Common myeloid progenitor, CD34-positive (primary cell): ENCODE results near the gene PIM3.

Source experiments
- CTCF ChIA-PET: fragments of 350-600 bp; sonication (Branson Sonifier 250); formaldehyde crosslinking; loops from one replicate; lab custom pipeline; 2021; ENCODE audit warnings: antibody characterized with exemption; lab: Charles Lee
- POLR2A ChIA-PET: fragments of 350-600 bp; sonication (Branson Sonifier 250); formaldehyde crosslinking; loops from one replicate; lab custom pipeline; 2021; ENCODE audit warnings: antibody characterized with exemption; lab: Charles Lee
- DNase-seq, 3 donors: peaks; one replicate each; pipeline versions ENCODE4 v3.0.0 to v3.0.0-alpha.2; 2013
- H3K27ac ChIP-seq, 2 experiments: 1 replicate in 1 of 2; 2 replicates in 1 of 2; pipeline ENCODE4 v1.7.0; 2013; ENCODE audit warnings: inconsistent platforms in 2 of 2, low read length in 2 of 2, mild to moderate bottlenecking in 2 of 2, low read depth in 1 of 2, moderate library complexity in 1 of 2; ENCODE audit not compliant: severe bottlenecking in 2 of 2, insufficient read depth in 1 of 2, poor library complexity in 1 of 2
- H3K27me3 ChIP-seq, 5 experiments: replicated peaks in 2 of 5; 1 replicate in 3 of 5; 2 replicates in 2 of 5; pipeline versions ENCODE4 v1.6.1 to v1.7.0; 2013; ENCODE audit warnings: low read length in 4 of 5, mild to moderate bottlenecking in 2 of 5, moderate library complexity in 2 of 5, inconsistent platforms in 1 of 5; ENCODE audit not compliant: insufficient read depth in 5 of 5, control insufficient read depth in 4 of 5
- H3K36me3 ChIP-seq, 4 experiments: 1 replicate in 2 of 4; 2 replicates in 2 of 4; pipeline versions ENCODE4 v1.6.1 to v1.7.0; 2013; ENCODE audit warnings: low read length in 3 of 4, control low read depth in 1 of 4, mild to moderate bottlenecking in 1 of 4; ENCODE audit not compliant: control insufficient read depth in 4 of 4, insufficient read depth in 4 of 4
- H3K4me1 ChIP-seq, 4 experiments: 1 replicate in 3 of 4; 2 replicates in 1 of 4; pipeline versions ENCODE4 v1.6.1 to v1.7.1; 2013; ENCODE audit warnings: low read length in 3 of 4, mild to moderate bottlenecking in 3 of 4, control low read depth in 1 of 4, inconsistent platforms in 1 of 4, moderate library complexity in 1 of 4; ENCODE audit not compliant: control insufficient read depth in 4 of 4, insufficient read depth in 4 of 4; ENCODE audit errors: control extremely low read depth in 1 of 4
- H3K4me3 ChIP-seq, 7 experiments: 1 replicate in 4 of 7; 2 replicates in 3 of 7; pipeline versions ENCODE4 v1.5.1 to v1.7.0; 2013; ENCODE audit warnings: mild to moderate bottlenecking in 7 of 7, low read length in 6 of 7, moderate library complexity in 6 of 7, inconsistent platforms in 2 of 7, low read depth in 2 of 7, control low read depth in 1 of 7; ENCODE audit not compliant: insufficient read depth in 4 of 7, control insufficient read depth in 1 of 7; ENCODE audit errors: extremely low read depth in 1 of 7
- H3K9me3 ChIP-seq, 5 experiments: 1 replicate in 4 of 5; 2 replicates in 1 of 5; pipeline versions ENCODE4 v1.6.1 to v1.7.1; 2013; ENCODE audit warnings: low read length in 4 of 5, mild to moderate bottlenecking in 2 of 5, inconsistent platforms in 1 of 5, low read depth in 1 of 5, moderate library complexity in 1 of 5; ENCODE audit not compliant: control insufficient read depth in 4 of 5, insufficient read depth in 2 of 5; ENCODE audit errors: control extremely low read depth in 1 of 5
- WGBS: methylation state at CpG from one replicate; pipeline ENCODE4 v1.1.5; 2013; ENCODE audit not compliant: insufficient coverage; 5-methylcytosine and 5-hydroxymethylcytosine counted together

Gene PIM3

DNA sequence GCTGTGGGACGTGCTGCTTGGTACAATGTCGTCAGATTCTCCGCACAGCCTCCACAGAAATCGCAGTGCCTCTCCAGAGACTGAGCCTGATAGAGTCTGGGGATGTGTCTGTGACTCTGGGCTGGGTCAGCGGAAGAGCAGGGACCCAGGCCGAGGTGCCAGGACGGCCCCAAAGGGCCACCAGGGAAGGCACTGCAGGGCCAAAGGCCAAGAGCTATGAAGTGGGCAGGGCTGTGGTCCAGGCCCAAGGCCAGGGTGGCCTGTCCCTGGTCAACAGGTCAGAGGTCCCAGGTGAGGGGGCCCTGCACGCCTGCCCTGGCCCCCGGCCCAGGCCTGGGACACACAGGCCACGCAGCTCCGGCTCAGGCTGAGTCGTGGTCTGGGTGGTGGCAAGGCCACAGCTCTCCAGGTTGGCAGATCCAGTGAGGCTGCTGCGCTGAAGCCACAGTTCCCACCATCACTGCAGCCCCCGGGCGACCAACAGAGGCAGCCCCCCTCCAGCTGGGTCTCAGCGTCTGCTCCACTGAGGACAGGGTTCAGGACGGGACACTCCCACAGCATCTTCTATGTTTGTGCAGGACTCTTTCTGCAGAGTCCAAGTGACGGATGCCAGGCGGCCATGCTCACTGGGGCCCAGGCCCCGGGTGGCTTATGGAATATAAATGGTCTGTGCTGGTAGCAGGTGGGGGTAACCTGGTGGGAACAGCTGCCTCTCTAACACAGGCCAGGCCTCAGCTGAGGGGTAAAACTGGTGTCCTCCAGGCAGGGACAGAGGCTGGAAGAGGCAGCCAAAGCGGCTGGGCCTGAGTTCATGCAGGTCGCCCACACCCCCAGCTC is 4.8 kb upstream of the PIM3 start:
- ChIA-PET CTCF (interaction anchor here (0.8 to 1.2 kb wide), 5 partner anchors 9 to 75 kb away, joined by 3 to 5 read pairs (median 3); no protein-coding TSS in a partner anchor), POLR2A (interaction anchor here (1.5 to 2.4 kb wide), 2 partner anchors 20 kb away, joined by 4 to 12 read pairs; no protein-coding TSS in a partner anchor)
- Histone ChIP-seq H3K27me3 (no peaks in the 10 kb centered on the region), H3K4me1 (peaks cover 0 to 55% (median 26%) of the 10 kb centered on the region in 4 experiments), H3K4me3 (no peak overlapping the region), H3K36me3 (no peaks in the 10 kb centered on the region), H3K9me3 (no peaks in the 10 kb centered on the region), H3K27ac (no peak overlapping the region)
- 95% methylated on average over 14 of the region's 22 CpGs for WGBS
- no peak for DNase-seq

DNA sequence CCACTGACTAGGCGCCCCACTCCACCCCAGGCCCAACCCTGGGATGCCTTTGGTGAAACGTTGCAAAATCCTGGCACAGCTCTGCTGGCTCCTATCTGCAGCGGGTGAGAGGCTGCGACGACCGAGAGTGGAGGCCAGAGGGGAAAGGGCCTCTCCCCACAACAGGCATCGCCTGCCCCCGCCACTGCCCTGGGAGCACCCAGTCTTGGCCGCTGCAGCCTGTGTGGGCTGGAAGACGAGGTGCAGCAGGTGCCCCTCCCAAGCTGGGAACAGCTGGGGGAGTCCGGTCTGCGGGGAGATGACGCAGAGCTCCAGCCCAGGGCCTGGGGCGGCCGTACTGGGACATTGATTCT is 4.2 kb upstream of the PIM3 start:
- Histone ChIP-seq H3K4me3 (no peak overlapping the region), H3K27me3 (no peaks in the 10 kb centered on the region), H3K9me3 (no peaks in the 10 kb centered on the region), H3K4me1 (peaks cover 0 to 49% (median 21%) of the 10 kb centered on the region in 4 experiments), H3K27ac (no peak overlapping the region), H3K36me3 (peaks cover 0 to under 1% (median 0%) of the 10 kb centered on the region in 4 experiments)
- ChIA-PET POLR2A (interaction anchor here (2.4 kb wide), 1 partner anchor 20 kb away, joined by 12 read pairs; no protein-coding TSS in a partner anchor), CTCF (interaction anchor here (0.8 to 1.2 kb wide), 5 partner anchors 10 to 74 kb away, joined by 3 to 5 read pairs (median 3); no protein-coding TSS in a partner anchor)
- WGBS, result 93% methylated on average over 8 of the region's 15 CpGs
- DNase-seq, result no peak

DNA sequence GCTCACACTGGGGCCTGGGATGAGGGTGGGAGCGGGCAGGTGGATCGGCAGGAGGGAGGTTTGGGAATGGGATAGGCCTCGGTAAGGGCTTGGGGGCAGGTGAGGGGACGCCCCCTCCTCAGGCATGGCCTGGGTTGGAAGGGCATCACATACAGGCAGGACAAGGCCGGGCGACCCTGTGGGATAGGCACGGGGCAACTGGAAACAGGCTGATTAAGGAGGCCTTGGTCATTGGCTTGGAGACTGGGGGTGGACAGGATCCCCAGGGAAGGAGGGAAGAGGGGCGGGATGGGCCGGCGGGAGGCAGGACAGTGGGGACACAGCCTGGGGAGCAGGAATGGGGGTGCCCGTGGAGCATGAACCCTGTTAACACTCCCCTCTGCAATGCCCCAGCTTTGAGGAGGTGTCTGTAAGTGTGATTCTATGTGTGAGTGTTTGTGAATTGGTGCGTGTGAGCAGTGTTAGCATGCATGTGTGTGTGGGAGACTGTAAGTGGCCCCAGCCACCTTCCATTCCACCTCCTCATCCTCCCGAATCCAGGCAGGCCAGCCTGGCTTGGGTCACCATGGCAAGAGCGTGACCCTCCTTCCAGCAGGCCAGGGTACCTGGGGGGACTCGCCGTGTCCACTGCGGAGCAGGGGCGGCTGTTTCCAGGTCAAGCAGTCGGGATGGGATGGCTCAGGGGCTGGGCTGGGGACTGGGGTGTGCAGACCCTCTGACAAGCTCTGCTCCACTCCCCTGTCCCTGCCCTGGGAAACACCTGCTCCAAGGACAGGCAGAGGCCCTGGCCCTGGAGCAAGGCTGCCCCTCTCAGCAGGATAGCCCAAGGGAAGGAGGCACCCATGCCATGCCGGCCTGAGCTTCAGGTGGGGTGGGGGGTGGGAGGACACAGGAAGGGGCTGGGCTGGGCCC is 3.4 kb upstream of the PIM3 start:
- CTCF ChIA-PET, result interaction anchor here (1.0 to 1.5 kb wide), 5 partner anchors 11 to 129 kb away, joined by 3 to 6 read pairs (median 3); no protein-coding TSS in a partner anchor
- no peak overlapping the region for H3K27ac ChIP-seq
- no peak for DNase-seq
- peaks cover 0 to 41% (median 18%) of the 10 kb centered on the region in 4 experiments for H3K4me1 ChIP-seq
- H3K36me3 ChIP-seq, result peaks cover 0 to 6% (median 6%) of the 10 kb centered on the region in 4 experiments
- no peaks in the 10 kb centered on the region for H3K9me3 ChIP-seq
- POLR2A ChIA-PET, result interaction anchor here (2.4 kb wide), 1 partner anchor 21 kb away, joined by 12 read pairs; no protein-coding TSS in a partner anchor
- H3K4me3 ChIP-seq, result no peak overlapping the region
- 98% methylated on average over 15 of the region's 20 CpGs for WGBS
- H3K27me3 ChIP-seq, result no peaks in the 10 kb centered on the region

DNA sequence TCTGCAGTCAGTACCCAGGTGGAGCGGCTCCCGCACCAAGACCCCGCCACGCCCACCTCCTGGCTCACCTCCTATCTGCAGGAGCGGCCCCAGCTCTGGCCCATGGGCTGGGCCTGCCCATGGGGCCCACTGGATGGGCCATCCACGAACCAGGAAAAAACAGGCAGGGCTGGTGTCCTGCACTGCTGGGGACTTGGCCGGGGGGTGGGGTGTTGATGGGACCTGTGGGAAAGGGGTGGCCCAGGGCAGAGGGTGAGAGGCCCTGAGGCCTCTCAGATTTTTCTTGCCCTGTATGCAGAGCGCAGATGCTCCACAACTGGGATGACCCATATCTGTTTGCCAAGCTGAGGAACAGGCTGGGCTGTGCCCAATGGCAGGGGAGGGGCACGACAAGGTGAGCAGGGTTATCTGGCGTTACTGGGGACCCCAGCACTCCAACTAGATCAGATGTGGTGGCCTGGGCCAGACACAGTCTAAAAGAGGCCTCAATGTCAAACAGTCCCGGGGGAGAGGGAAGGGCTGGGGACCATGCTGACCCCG is 2.7 kb upstream of the PIM3 start:
- WGBS, result 93% methylated on average over 6 of the region's 12 CpGs
- Histone ChIP-seq H3K9me3 (no peaks in the 10 kb centered on the region), H3K36me3 (peaks cover 0 to 12% (median 9%) of the 10 kb centered on the region in 4 experiments), H3K27me3 (no peaks in the 10 kb centered on the region), H3K4me1 (peaks cover 0 to 44% (median 24%) of the 10 kb centered on the region in 4 experiments), H3K4me3 (no peak overlapping the region), H3K27ac (no peak overlapping the region)
- POLR2A ChIA-PET, result interaction anchor here (2.4 kb wide), 1 partner anchor 22 kb away, joined by 12 read pairs; no protein-coding TSS in a partner anchor
- CTCF ChIA-PET, result interaction anchor here (1.3 to 1.5 kb wide), 2 partner anchors 21 to 128 kb away, joined by 4 to 6 read pairs; no protein-coding TSS in a partner anchor
- DNase-seq, result no peak

DNA sequence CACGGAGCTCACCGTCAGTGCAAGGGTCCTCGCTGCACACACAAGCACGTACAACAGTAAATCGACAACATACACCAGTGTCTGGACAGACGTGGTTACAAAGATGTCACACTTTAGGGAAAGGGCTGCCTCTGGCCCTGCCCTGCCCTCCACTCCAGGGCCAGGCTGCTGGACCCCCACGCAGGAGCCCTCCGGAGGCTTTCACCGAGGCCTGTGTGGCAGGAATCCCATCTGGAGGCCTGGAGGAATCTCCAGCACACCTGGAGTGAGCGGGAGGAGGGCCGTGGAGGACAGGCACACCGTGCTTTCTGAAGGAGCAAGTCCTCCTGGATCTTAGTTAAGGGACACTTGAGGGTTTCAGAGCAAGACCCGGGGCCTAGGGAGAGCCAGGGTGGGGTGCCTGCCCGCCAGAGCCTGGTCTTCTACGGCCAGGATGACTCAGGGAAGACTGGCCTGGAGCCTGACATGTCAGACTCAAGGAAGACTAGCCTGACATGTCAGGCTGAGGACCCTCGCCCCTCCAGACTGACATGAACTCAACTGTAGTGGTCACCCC is 2.1 kb upstream of the PIM3 start:
- H3K27me3 ChIP-seq, result no peaks in the 10 kb centered on the region
- no peaks in the 10 kb centered on the region for H3K9me3 ChIP-seq
- WGBS, result 99% methylated on average over 15 of the region's 16 CpGs
- no peak overlapping the region for H3K4me3 ChIP-seq
- H3K36me3 ChIP-seq, result peaks cover 0 to 17% (median 14%) of the 10 kb centered on the region in 4 experiments
- ChIA-PET POLR2A (interaction anchor here (0.5 kb wide), 1 partner anchor 30 kb away, joined by 3 read pairs; no protein-coding TSS in a partner anchor), CTCF (interaction anchor here (1.3 to 2.3 kb wide), 3 partner anchors 12 to 128 kb away, joined by 3 to 8 read pairs (median 4); no protein-coding TSS in a partner anchor)
- no peak for DNase-seq
- peaks cover 0 to 44% (median 26%) of the 10 kb centered on the region in 4 experiments for H3K4me1 ChIP-seq
- H3K27ac ChIP-seq, result no peak overlapping the region
